ENCODE results near the gene PSMD10. TPM values are rescaled to one million over a fixed set of nuclear protein-coding genes. Genes with fewer than 3 reads are reported as not detected.

The PSMD10 gene
- total RNA-seq (69.0 TPM), polyA plus RNA-seq (46.8 TPM)

- Histone ChIP-seq H3K4me1 (ENCODE audit: insufficient read depth) (no peaks in the 10 kb centered on the region), H3K4me3 (ENCODE audit: low read depth, low read length) (peak within 1 kb of the TSS; percentile 67), H3K36me3 (ENCODE audit: insufficient read depth) (no peaks in the 10 kb centered on the region), H3K27ac (ENCODE audit: low read depth) (peak within 1 kb of the TSS; percentile 83)
- peak; percentile 90 for DNase-seq (ENCODE audit: extremely low spot score)
- under 1% methylated on average over 47 of the region's 47 CpGs for WGBS
Observed at GRCh38 chrX:108091264-108091877, at the start of gene PSMD10, which contains the start of gene ATG4A. TSS of gene PSMD10 (minus strand) at chrX:108091542. CDS start at chrX:108091520, 22 bp downstream. TSS of gene ATG4A (plus strand) at chrX:108091778. CDS start at chrX:108091827, 49 bp downstream.

- Histone ChIP-seq H3K4me3 (ENCODE audit: low read depth, low read length) (no peak overlapping the region), H3K36me3 (ENCODE audit: insufficient read depth) (peaks cover 3% of the 10 kb centered on the region), H3K27ac (ENCODE audit: low read depth) (no peak overlapping the region), H3K4me1 (ENCODE audit: insufficient read depth) (no peaks in the 10 kb centered on the region)
- DNase-seq (ENCODE audit: extremely low spot score), result no peak
- 84% methylated on average over 7 of the region's 7 CpGs for whole genome bisulfite sequencing
Observed at GRCh38 chrX:108138814-108139702, 47.7 kb upstream of the PSMD10 start.

GRCh38 chrX:108134724-108135123 is 43.4 kb upstream of the PSMD10 start:
- DNase-seq (ENCODE audit: extremely low spot score), result no peak
- H3K36me3 ChIP-seq (ENCODE audit: insufficient read depth), result peaks cover 2% of the 10 kb centered on the region
- no peak overlapping the region for H3K27ac ChIP-seq (ENCODE audit: low read depth)
- H3K4me3 ChIP-seq (ENCODE audit: low read depth, low read length), result no peak overlapping the region
- 83% methylated on average over 1 of the region's 1 CpG for WGBS
- H3K4me1 ChIP-seq (ENCODE audit: insufficient read depth), result no peaks in the 10 kb centered on the region

GRCh38 chrX:108132876-108133275 is 41.5 kb upstream of the PSMD10 start:
- no peak overlapping the region for H3K4me3 ChIP-seq (ENCODE audit: low read depth, low read length)
- 70% methylated on average over 2 of the region's 2 CpGs for WGBS
- no peak for DNase-seq (ENCODE audit: extremely low spot score)
- H3K27ac ChIP-seq (ENCODE audit: low read depth), result no peak overlapping the region
- H3K36me3 ChIP-seq (ENCODE audit: insufficient read depth), result peaks cover 2% of the 10 kb centered on the region
- no peaks in the 10 kb centered on the region for H3K4me1 ChIP-seq (ENCODE audit: insufficient read depth)

- no peak for DNase-seq (ENCODE audit: extremely low spot score)
- Histone ChIP-seq H3K27ac (ENCODE audit: low read depth) (no peak overlapping the region), H3K36me3 (ENCODE audit: insufficient read depth) (peaks cover 2% of the 10 kb centered on the region), H3K4me3 (ENCODE audit: low read depth, low read length) (no peak overlapping the region), H3K4me1 (ENCODE audit: insufficient read depth) (no peaks in the 10 kb centered on the region)
- 98% methylated on average over 8 of the region's 8 CpGs for WGBS
Observed at GRCh38 chrX:108132034-108132433, 40.7 kb upstream of the PSMD10 start.

- no peaks in the 10 kb centered on the region for H3K4me1 ChIP-seq (ENCODE audit: insufficient read depth)
- H3K4me3 ChIP-seq (ENCODE audit: low read depth, low read length), result no peak overlapping the region
- H3K27ac ChIP-seq (ENCODE audit: low read depth), result no peak overlapping the region
- peaks cover 2% of the 10 kb centered on the region for H3K36me3 ChIP-seq (ENCODE audit: insufficient read depth)
- DNase-seq (ENCODE audit: extremely low spot score), result no peak
- 72% methylated on average over 2 of the region's 2 CpGs for WGBS
Observed at GRCh38 chrX:108131471-108131870, 40.1 kb upstream of the PSMD10 start.

GRCh38 chrX:108130889-108131288 is 39.5 kb upstream of the PSMD10 start:
- no peaks in the 10 kb centered on the region for H3K36me3 ChIP-seq (ENCODE audit: insufficient read depth)
- 92% methylated on average over 1 of the region's 1 CpG for WGBS
- no peak overlapping the region for H3K27ac ChIP-seq (ENCODE audit: low read depth)
- DNase-seq (ENCODE audit: extremely low spot score), result no peak
- no peaks in the 10 kb centered on the region for H3K4me1 ChIP-seq (ENCODE audit: insufficient read depth)
- H3K4me3 ChIP-seq (ENCODE audit: low read depth, low read length), result no peak overlapping the region

- DNase-seq (ENCODE audit: extremely low spot score), result no peak
- no peak overlapping the region for H3K27ac ChIP-seq (ENCODE audit: low read depth)
- no peak overlapping the region for H3K4me3 ChIP-seq (ENCODE audit: low read depth, low read length)
- no peaks in the 10 kb centered on the region for H3K36me3 ChIP-seq (ENCODE audit: insufficient read depth)
- no peaks in the 10 kb centered on the region for H3K4me1 ChIP-seq (ENCODE audit: insufficient read depth)
- 82% methylated on average over 4 of the region's 4 CpGs for WGBS
Observed at GRCh38 chrX:108127152-108127551, 35.8 kb upstream of the PSMD10 start.

- 90% methylated on average over 2 of the region's 2 CpGs for WGBS
- Histone ChIP-seq H3K4me3 (ENCODE audit: low read depth, low read length) (no peak overlapping the region), H3K36me3 (ENCODE audit: insufficient read depth) (no peaks in the 10 kb centered on the region), H3K27ac (ENCODE audit: low read depth) (no peak overlapping the region), H3K4me1 (ENCODE audit: insufficient read depth) (no peaks in the 10 kb centered on the region)
- no peak for DNase-seq (ENCODE audit: extremely low spot score)
Observed at GRCh38 chrX:108126661-108127060, 35.3 kb upstream of the PSMD10 start.

- no peaks in the 10 kb centered on the region for H3K36me3 ChIP-seq (ENCODE audit: insufficient read depth)
- no peak overlapping the region for H3K4me3 ChIP-seq (ENCODE audit: low read depth, low read length)
- no peak for DNase-seq (ENCODE audit: extremely low spot score)
- H3K27ac ChIP-seq (ENCODE audit: low read depth), result no peak overlapping the region
- H3K4me1 ChIP-seq (ENCODE audit: insufficient read depth), result no peaks in the 10 kb centered on the region
- 95% methylated on average over 3 of the region's 3 CpGs for WGBS
Observed at GRCh38 chrX:108123591-108124366, 32.4 kb upstream of the PSMD10 start.

- no peak for DNase-seq (ENCODE audit: extremely low spot score)
- Histone ChIP-seq H3K4me3 (ENCODE audit: low read depth, low read length) (no peak overlapping the region), H3K27ac (ENCODE audit: low read depth) (no peak overlapping the region), H3K36me3 (ENCODE audit: insufficient read depth) (no peaks in the 10 kb centered on the region), H3K4me1 (ENCODE audit: insufficient read depth) (no peaks in the 10 kb centered on the region)
- 84% methylated on average over 2 of the region's 2 CpGs for WGBS
Observed at GRCh38 chrX:108122748-108123147, 31.4 kb upstream of the PSMD10 start.

GRCh38 chrX:108121291-108121690 is 29.9 kb upstream of the PSMD10 start:
- no peak overlapping the region for H3K4me3 ChIP-seq (ENCODE audit: low read depth, low read length)
- 48% methylated on average over 3 of the region's 3 CpGs for WGBS
- no peak for DNase-seq (ENCODE audit: extremely low spot score)
- no peaks in the 10 kb centered on the region for H3K36me3 ChIP-seq (ENCODE audit: insufficient read depth)
- no peaks in the 10 kb centered on the region for H3K4me1 ChIP-seq (ENCODE audit: insufficient read depth)
- no peak overlapping the region for H3K27ac ChIP-seq (ENCODE audit: low read depth)

- DNase-seq (ENCODE audit: extremely low spot score), result peak; percentile 0
- no peaks in the 10 kb centered on the region for H3K36me3 ChIP-seq (ENCODE audit: insufficient read depth)
- 26% methylated on average over 3 of the region's 3 CpGs for WGBS
Observed at GRCh38 chrX:108117988-108118387, 26.6 kb upstream of the PSMD10 start.

More at GRCh38 chrX:108117988-108118387, 26.6 kb upstream of the PSMD10 start:
- Histone ChIP-seq H3K27ac (ENCODE audit: low read depth) (no peak overlapping the region), H3K4me3 (ENCODE audit: low read depth, low read length) (no peak overlapping the region), H3K4me1 (ENCODE audit: insufficient read depth) (no peaks in the 10 kb centered on the region)
